GM18868 (cell line): ENCODE results near the gene AGBL1.

Experiments used
- ATAC-seq: cut with Tn5 transposase; IDR thresholded peaks from one replicate; pipeline ENCODE4 v1.9.1; 2021; ENCODE audit warnings: mild to moderate bottlenecking, moderate library complexity; ENCODE audit not compliant: unreplicated experiment

Gene AGBL1

DNA sequence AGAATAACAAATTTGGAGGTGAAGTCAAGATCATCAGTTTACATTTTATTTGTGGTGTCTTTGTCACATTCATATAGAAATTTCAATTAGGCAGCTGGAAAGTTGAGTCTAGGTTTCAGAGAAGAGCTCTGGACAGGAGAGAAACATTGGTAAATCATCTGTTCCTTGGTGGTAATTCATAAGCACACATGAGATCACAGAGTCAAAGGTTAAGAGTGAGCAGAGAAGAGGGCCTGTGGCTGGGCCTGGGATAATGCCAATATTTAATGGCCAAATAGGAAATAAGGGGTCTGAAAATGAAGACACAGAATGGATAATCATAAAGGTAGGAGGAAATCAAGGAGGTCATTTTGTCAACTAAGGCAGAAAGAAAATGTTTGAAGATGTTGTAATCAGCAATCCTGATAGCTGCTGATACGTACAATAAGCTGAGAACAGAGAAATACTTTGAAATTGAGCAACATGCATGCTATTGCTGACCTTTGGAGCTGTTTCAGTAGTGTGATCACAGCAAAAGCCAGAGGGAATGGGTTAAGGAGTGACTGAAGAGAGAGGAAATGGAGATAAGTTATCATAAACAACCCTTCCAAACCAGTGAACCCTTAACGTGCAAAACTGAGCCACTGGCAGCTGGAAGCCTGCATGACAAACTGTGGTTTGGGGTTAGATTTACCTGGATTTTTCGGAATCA, 692.8 kb downstream of the AGBL1 start:
- ATAC-seq: no peak

GRCh38 chr15:86773736-86774135, 694.1 kb downstream of the AGBL1 start:
- no peak for ATAC-seq

- no peak for ATAC-seq
Observed at GRCh38 chr15:86776145-86776544, 696.5 kb downstream of the AGBL1 start.

DNA sequence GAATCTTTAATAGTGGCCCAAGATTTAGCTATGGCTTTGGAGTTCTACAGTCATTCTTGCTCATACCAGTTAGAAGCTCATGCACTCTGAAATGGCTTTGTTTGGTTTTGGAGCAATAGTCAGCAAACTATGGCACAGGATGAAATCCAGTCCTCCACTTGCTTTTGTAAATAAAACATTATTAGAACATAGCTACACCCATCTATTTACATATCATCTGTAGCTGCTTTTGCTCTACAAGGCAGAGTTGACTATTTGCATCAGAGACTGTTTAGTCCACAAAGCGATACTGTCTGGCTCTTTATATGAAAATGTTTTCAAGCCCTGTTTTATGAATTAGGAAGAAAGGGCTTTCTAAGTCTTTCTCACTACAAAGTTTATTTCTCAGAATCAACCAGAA, 716.9 kb downstream of the AGBL1 start:
- no peak for ATAC-seq

DNA sequence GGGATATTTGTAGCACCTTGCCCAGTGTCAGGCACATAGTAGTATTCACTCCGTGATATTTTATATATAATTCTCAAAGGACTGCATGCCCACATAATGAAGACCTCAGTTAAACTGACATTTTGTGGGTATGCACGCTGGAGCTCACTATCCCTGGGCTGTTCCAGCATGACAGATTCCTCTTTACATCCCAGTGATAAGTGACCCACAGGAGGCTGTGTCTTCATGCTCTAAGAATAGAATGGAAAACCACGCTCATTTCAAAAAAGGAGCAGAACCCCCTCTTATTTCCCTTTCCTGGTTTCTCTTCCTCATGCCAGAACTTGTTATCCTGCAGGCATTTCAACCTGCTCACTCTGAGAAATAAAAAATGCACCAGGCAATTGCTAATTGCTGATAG, 717.5 kb downstream of the AGBL1 start:
- no peak for ATAC-seq

DNA sequence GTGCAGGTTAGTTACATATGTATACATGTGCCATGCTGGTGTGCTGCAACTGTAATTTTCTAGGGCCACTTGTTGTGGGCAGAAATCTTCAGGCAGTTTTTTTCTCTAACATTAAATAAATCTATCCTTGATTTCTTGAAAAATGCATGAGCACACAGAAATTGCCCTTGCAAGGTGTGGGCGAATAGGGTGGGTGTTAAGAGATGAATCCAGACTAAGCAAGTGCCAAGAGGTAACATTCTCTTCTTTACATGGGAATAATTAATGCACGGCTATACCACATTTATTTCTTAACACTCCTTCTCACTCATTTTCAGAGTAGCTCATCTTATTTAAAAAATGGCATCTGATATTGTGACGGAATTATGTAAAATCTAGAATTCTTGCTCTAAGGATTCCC, 719.6 kb downstream of the AGBL1 start:
- no peak for ATAC-seq

GRCh38 chr15:86802244-86802643, 722.6 kb downstream of the AGBL1 start:
- ATAC-seq: no peak

- ATAC-seq: no peak
Observed at GRCh38 chr15:86804406-86804805, 724.7 kb downstream of the AGBL1 start.

DNA sequence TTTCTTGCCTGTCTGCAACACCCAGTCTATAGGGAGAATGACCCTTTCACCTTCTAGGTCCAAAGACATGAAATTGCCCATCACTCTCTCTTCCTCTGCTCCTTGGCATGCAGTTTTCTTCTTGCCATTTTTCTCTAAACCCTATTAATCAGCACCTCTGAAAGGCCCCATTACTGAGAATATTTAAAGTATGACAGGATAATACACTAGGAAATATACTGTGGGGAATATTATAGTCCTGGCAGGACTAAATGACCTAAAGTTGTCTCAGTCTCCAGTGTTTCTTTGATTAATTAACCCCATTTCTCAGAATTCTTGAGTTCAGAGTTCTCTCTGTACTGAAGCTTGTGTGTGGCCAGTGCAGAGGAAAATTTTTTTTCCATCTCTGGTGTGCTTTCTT, 730.7 kb downstream of the AGBL1 start:
- ATAC-seq: no peak

GRCh38 chr15:86813892-86814291, 734.2 kb downstream of the AGBL1 start:
- no peak for ATAC-seq

- ATAC-seq: no peak
Observed at GRCh38 chr15:86829245-86829644, 749.6 kb downstream of the AGBL1 start.

DNA sequence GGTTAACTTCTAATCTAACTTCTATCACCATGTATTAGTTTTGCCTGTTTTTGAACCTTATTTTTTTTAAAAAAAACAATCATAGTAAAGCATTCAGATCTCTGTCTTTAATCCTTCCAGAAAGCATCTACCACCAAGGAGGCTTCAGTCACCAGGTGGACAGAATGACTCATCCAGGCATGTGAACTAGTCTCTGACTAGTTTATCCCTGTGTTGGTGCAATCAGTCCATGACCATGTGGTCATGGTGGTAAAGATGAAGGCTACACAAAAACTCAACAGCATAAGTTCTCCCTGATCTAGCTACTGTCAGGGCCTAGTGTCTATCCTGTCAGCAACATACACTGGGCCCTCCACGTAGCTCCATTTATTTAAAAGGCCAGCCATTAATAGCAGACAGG, 750.6 kb downstream of the AGBL1 start:
- no peak for ATAC-seq

GRCh38 chr15:86833595-86833994, 753.9 kb downstream of the AGBL1 start:
- ATAC-seq: no peak

GRCh38 chr15:86834115-86834863, 754.6 kb downstream of the AGBL1 start:
- ATAC-seq: no peak

- ATAC-seq: no peak
Observed at GRCh38 chr15:86837294-86838061, 757.8 kb downstream of the AGBL1 start.

GRCh38 chr15:86839502-86839901, 759.8 kb downstream of the AGBL1 start:
- no peak for ATAC-seq

- ATAC-seq: no peak
Observed at GRCh38 chr15:86840996-86841395, 761.3 kb downstream of the AGBL1 start.

- no peak for ATAC-seq
Observed at GRCh38 chr15:86842199-86842598, 762.5 kb downstream of the AGBL1 start.

DNA sequence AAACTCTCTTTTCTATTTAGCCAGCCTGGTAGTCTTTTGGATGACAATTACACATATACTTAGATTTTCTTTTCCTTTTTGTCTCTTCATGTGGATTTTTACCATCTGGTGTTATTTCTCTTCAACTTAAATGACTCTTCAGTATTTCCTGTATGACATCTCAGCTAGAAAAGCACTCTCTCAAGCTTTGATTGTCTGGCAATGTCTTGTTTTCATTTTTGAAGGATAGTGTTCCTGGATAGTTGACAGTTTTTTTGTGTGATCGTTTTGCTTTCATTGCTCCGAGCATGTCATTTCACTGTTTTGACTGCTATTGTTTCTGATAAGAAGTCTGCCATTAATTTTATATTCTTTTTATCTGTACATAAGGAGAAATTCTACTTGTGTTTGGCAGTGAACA, 766.4 kb downstream of the AGBL1 start:
- ATAC-seq: no peak

GRCh38 chr15:86849136-86849535, 769.5 kb downstream of the AGBL1 start:
- no peak for ATAC-seq

DNA sequence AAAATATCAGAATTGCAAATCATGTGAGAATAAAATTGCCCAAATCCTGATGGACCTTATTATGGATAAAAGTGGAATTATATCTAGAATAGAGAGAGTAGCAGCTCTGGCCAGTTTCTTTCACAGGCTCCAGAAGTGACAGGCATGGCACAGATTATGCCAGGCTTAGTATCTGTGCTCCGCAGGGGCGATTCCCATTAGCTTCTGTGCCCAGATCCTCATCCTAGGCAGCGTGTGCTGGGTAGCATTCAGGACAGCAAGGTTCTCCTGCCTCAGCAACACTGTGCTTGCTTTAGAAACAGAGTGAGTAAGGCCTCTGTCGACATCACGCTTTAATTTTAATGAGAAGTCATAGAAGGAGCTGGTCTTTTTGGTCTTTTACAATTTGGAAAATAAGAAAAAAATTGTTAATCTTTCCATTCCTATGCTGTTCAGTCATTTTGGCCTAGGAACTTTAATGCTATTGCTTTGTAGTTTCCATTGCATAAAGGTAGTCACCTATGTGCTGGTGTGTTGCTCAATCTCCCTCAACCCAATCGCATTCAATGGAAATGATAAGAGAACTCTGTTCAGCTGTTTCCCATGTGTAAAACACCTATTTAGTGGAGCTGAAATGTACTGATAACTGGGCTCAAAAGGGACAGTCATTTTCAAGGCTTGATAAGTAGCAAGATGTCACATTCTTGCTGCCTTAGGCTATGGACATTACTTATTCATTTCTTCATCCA, 770.1 kb downstream of the AGBL1 start:
- ATAC-seq: no peak
